GM12892 (cell line): ENCODE measurements around the gene FOSL2.

Experiments used
- POLR2A ChIP-seq: IDR thresholded peaks from 2 replicates; pipeline ENCODE4 v1.6.1; 2011; ENCODE audit warnings: low read depth, low read length, control low read depth
- POLR2AphosphoS5 ChIP-seq: IDR thresholded peaks from 2 replicates; pipeline ENCODE4 v1.6.1; 2011; ENCODE audit warnings: low read depth, low read length, control low read depth

GRCh38 chr2:28370354-28370753, 22.3 kb upstream of the FOSL2 start:
- TF ChIP-seq POLR2A (no peak), POLR2AphosphoS5 (no peak)
